NCI-H1417 (cell line): ENCODE data around the gene VENTX.

Experiments
- DNase-seq, 3 experiments: peaks; one replicate each; lab custom pipeline; 2025; lab: John Stamatoyannopoulos, UW

The VENTX gene

DNA sequence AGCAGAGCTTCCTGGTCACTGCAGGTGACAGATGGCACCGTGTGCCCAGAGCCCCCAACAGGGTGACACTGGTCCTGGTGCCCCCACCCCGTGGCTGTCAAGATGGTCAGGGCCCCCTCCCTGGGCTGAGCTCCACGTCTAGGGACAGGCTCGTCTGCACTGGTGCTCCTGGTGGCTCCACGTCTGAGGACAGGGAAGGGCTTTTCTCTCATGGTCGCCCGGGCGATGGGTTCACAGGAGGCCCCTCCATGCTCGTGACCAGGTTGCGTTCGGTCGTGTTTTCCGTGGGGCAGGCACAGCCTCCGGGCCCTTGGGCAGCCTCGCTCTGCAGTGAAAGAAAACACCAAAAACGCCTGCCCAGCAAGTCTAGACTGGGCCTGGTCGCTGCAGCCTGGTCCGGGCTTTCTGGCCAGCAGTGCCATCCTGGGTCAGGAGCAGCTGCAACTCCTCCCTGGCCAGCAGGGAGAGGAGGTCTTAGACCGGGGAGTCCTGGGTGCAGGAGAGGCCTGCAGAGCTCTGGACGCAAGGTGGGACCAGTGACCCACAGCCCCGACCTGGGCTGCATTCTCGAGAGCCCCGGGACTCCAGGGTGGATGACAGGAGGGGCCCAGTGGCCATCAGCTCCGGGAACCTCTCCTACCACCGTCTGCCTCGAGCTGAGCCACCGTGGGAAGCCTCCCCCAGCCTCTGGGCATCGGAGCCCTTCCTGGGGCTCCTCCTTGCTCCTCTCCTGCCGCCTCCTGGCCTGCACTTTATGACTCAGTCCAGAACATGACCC lies 35.5 kb upstream of the VENTX start:
- DNase-seq, result no peak

DNA sequence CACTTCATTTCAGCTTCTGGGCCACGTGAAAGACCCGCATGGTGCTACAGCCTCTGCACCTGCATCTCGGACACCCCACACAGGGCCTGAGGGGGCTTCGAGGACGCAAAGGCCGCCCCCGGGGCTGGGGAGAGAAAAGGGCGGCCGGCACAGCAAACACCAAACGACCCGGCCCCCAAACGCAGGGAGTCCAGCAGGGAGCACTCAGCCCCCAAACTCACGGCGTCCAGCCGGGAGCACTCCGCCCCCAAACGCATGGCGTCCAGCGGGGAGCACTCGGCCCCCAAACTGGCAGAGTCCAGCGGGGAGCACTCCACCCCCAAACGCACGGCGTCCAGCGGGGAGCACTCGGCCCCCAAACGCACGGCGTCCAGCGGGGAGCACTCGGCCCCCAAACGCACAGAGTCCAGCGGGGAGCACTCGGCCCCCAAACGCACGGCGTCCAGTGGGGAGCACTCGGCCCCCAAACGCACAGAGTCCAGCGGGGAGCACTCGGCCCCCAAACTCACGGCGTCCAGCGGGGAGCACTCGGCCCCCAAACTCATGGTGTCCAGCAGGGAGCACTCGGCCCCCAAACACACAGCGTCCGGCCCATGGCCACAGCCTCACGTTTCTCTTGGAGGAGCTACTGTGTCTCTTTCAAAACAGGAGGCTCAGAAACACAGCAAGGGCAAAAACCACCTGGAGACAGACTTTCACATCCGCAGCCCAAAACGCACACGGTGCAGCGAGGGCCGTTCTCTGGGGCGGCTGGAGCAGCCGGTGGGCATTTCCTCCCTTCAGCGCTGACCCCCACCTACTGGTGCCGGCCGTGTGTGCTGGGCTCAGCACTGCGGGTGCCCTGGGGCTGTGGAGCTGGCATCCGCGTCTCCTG lies 34.6 kb upstream of the VENTX start:
- no peak for DNase-seq

DNA sequence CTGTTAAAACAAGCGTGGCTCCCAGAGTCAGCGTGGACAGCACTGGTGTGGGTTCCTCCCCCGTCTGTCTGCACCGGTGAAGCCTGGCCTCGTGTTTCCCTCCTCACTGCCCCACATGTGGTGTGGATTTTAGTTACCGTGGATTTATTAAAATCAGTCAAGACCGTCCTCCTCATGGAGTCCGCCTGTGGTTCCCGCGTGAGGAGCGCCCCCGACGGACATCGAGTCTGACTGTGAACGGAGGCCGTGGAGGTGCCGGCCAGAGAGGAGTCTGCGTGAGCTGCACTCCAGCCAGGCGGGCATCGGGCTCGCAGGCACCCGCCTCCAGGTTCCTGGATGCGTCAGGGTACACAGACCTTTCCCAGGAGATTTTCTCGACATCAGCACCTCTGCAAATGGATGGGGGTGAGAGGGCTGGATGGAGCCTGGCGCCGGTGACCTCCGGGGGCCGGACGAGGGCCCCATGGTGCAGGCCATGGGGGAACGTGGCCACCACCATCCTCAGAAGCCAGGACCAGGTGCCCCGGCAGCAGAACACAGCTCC lies 33.9 kb upstream of the VENTX start:
- no peak for DNase-seq

DNA sequence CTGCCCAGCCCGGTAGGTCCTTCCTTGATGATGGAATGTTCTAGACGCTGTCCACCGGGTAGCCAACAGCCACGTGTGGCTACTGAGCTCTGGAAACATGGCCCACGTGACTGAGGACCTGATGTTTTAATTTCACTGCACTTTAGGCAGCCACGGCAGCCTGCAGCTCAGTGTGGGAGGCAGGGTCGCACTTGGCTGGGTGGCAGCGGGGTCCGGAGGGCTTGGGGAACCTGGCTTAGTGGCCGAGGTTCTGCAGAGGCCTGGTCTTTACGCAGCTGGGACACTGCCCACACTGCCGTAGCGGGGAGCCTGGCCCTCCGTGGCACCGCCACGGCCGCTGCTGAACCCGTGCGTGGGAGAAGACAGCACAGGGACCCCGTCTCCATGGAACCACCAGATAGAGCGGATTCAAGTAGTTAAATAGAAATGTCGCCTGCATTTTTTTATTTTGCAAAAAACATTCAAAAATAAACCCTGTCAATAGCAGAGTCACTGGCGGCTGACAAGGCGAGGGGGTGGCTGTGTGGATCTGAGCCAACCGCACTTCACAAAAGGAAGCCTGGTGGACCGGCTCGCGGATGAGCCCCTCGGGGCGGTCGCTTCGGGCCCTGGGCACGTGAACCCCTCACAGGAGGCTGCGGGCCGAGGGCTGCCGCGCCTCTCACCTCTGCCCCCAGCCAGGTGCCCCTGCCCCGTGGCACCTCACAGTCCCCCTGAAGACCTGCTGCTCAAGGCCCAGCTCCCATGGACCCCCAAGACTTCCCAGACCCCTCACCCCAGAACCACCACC lies 33.2 kb upstream of the VENTX start:
- no peak for DNase-seq

DNA sequence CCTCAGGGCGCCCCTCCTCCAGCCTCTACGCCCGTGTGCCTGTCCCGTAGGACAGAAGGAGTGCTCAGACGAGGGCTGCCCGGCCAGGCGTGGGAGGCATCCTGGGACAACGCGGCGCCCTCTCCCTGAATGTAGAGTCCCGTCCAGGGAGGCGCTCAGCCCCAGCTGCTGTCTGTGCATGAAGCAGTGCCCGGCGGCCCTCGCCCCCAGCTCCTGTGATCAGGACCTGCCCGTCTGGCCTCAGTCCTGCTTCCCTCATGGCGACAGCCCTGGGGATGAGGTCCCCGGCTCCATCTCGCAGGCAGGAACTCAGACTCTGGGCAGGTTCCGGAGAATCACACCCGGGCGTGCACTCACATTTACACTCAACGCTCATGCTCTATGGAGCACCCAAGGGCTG lies 32.5 kb upstream of the VENTX start:
- no peak for DNase-seq

DNA sequence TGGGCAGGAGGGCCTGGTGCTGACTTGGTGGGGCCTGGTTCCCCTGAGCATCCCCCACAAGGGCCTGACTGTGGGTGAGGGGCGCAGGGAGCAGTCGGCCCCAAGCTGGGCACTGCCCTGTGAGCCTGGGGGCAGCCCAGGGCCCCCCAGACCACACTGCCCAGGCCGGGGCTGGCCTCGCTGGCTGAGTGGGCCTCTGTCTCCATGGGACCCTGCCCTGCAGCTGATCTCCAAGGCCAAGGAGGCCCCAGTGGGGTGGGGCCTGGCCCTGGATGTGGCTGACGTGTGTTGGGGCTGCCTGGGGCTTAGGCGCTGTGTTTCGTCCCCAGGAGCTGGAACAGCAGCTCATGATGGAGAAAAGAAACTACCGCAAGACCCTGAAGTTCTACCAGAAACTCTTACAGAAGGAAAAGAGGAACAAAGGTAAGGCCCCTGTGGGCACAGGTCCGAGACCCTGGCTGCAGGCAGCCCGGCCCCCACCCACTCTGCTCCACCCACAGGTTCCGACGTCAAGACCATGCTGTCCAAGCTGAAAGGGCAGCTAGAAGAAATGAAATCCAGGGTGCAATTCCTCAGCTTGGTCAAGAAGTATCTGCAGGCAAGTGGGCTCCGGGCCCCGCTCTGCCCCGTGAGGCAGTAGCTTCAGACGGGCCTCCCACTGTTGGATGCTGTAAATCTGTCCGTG lies 31.2 kb upstream of the VENTX start:
- DNase-seq, result no peak

DNA sequence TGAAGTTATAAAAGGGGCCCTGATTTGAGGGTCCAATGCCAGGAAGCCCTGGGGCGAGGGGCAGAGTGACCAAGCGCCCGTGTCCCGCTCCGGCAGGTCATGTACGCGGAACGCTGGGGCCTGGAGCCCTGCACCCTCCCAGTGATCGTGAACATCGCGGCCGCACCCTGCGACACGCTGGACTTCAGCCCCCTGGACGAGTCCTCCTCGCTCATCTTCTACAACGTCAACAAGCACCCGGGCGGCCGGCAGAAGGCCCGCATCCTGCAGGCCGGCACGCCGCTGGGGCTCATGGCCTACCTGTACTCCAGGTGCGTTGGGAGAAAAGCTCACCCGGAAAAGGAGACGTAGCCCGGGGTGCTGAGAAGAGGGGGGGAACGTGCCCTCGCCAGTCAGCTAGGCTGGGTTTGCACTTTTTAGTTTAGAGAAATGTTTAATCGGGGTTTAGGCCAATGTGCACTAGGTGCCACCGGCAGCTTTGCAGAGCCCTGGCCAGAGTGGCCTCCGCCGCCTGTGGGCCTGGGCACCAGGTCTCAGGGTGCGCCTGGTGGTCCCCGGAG lies 30.5 kb upstream of the VENTX start:
- no peak for DNase-seq

DNA sequence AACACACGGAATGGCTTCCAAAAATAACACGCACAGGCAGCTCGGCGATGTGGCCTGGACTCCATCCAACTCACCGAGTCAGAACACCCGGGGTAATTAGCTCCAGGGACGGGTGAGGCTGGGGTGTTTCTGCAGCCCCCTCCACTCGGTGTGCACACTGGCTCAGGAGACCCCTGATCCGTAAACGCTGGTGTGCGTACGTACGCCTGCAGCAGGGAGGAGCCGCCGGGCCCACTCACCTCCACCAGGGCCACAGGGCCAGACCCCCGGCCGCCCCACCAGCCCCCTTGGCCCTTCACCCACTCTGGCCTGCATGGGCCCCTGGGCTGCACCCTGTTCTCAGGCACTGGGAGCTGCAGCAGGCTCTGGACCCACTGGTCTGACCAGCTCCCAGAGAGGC lies 30.0 kb upstream of the VENTX start:
- no peak for DNase-seq

DNA sequence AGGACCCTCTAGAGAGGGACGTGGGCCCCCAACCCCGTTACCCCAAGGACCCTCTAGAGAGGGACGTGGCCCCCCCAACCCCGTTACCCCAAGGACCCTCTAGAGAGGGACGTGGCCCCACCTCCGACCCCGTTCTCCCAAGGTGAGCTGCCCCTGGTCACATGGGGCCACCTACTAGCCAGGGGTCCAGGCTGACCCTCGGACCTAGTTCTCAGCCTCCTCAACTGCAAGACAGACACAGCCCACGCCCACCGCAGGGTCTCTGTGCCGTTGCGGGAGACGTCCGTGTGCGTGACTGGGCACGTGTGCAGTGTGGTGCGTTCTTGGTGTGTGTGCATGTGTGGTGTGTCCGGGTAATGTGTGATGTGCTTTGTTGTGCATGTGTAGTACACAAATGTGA lies 29.2 kb upstream of the VENTX start:
- no peak for DNase-seq

DNA sequence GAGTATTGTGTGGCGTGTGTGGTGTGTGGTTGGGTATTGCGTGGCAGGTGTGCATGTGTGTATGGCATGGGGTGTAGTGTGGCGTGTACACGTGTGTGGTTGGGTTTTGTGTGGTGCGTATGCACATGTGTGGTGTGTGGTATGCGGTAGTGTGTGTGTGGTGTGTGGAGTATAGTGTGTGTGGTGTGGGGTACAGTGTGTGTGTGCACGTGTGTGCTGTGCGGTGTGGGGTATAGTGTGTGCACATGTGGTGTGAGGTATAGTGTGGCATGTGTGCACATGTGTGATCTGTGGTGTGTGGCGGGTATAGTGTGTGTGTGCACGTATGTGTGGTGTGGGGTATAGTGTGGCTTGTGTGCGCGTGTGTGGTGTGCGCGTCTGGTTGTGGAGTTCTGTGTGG lies 28.5 kb upstream of the VENTX start:
- DNase-seq, result no peak

DNA sequence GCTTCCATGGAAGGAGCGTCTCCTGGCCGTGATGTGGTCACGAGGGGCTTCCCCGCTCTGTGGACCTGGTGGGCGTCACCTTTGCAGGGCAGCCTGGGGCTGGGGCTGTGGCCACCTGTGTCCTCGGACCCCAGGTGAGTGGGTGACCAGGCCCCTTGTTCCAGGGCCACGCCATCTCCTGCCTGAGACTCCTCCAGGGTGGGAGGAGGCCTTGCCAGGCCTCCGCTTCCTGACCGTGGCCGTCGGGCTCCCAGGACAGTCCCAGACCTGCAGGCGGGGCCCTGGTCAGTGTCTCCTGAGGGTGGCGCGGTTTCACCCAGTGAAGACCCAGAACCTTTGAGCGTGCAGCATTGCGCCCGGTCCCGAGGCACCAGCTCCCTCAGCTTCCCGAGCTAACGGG lies 28.0 kb upstream of the VENTX start:
- DNase-seq, result no peak

DNA sequence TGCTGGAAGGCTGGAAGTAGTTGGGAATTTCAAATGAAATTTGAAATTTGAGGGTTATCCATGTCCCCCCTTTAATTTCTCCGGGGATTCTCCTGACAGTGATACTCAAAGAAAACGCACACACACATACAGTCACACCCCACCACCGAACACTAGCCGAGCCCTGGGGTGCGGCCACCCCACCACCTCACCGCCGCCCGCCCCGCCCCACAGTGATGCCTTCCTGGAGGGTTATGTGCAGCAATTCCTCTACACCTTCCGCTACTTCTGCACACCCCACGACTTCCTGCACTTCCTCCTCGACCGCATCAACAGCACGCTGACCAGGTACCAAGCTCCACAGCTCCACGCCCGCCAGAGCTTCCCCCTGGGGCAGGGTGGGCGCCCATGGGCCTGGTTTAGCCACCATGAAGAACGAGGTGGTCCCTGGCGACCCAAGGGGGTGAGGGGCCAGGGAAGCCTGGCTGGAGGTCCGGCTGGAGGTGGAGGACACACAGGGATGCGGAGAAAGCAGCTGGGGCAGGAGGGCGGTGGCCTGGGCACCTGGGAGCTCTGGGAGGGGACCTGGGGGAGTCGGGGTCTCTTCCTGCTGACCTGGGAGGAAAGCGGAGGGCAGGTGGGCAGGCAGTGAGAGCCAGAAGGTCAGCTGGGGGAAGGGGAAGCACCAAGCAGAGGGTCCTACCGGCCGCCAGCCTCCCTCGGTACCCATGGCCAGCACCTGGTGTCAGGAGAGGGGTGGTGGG lies 27.1 kb upstream of the VENTX start:
- no peak for DNase-seq

DNA sequence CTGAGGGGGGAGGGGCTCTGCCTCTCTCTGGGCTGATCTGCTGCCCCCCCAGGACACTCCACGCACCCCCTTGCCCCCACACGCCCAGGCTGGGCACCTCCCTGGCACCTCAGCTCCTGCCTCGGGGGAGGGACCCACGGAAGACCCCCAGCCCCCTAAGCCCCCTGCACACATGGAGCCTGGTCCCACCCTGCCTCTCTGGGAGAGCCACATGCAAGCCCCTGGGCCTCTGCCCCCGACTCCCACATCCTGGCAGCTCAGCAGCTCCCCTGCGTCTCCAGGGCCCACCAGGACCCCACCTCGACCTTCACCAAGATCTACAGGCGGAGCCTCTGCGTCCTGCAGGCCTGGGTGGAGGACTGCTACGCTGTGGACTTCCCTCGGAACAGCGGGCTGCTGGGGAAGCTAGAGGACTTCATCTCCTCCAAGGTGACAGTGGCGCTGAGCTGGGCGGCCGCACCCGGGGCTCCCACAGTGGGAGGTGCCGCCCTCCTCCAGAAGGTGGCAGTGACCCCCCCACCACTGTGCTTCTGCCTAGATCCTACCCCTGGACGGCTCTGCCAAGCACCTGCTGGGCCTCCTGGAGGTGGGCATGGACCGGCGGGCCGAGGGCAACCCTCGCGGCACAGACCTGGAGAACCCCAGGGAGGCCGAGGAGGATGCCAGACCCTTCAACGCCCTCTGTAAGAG lies 26.4 kb upstream of the VENTX start:
- no peak for DNase-seq

DNA sequence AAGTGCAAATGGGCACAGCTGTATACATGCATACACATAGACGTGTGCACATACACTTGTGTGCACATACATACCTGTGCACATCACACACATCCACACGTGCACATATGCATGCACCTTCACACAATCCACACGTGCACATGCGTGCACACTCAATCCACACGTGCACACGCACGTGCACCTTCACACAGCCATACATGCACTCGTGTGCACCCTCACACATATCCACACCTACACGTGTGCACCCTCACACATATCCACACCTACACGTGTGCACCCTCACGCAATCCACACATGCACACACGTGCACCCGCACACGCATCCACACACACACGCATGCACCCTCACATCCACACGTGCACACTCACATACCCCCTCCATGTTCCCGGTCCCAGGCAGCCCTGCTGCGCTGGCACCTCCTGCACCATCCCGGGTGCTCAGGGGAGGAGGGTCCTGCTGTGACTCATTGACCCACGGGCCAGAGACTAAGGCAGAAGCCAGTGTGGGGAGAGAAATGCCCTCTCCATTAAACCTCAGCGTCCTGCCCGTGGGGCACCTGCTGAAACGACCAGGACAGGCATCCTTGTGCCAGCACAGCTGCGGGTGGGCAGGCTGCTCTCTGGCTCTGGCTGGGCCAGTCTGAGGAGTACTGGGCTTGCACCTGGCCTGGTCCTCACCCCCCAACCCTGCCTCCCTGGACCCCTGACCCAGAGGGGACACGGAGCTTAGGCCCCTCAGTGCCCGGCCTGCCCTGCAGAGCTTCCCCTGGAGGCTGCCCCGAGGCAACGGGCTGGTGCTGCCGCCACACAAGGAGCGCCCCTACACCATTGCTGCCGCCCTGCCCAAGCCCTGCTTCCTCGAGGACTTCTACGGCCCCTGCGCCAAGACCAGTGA lies 25.4 kb upstream of the VENTX start:
- no peak for DNase-seq

DNA sequence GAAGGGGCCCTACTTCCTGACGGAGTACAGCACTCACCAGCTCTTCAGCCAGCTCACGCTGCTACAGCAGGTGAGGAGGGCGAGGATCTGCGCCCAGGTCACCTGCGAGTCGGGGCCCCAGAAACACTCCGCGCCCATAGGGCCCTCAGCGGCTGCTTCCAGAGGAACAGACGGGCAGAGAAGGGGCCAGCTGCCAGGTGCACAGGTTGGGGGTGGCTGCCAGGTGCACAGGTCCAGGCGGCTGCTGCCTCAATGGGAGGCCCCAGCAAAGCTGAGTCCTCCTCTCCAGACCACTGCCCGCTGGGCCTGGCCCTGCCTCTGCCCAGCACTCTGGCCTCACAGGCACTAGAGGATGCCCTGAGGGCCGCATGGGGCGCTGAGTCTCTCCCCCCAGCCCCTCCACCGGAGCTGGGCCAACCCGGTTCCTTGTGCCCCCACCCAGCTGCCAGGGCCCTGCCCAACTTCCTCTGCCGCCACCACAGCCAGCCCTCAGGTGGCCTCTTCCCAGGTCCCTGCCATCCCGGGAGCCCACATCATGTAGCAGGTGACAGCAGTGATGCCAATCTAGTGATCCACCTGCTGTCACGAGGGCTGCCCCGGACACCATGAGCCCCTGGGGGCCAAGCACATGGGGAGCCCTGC lies 24.7 kb upstream of the VENTX start:
- peak in 2 of 3 experiments; percentile 4 to 13 for DNase-seq

DNA sequence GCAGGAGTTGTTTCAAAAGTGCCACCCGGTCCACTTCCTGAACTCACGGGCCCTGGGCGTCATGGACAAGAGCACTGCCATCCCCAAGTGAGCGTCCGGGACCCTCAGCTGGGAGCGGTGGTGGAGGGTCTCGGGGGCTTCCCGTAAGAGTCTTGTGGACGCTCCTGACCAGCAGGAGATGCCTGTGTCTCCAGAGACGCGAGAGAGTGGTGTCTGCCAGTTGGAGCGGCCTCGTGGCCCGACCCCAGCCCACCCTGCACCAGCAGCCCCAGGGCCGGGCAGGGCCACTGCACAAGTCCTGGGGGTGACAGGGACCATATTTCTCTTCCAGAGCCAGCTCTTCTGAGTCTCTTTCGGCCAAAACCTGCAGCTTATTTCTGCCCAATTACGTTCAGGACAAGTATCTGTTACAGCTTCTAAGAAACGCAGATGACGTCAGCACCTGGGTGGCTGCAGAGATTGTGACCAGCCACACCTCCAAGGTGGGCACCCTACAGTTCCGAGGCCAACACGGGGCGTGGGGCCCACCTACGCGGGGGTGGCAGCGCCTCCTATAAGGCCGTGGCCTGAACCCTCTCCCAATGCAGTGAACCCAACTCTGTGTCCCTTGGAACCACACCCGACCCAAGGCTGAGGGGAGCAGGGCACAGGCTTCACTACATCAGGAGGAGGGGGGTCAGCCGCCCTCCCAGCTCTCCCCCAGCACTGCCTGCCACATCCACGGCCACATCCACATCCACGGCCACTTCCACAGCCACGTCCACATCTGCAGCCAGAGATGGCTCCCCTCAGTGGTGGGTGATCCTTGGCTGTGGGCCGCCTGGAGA lies 23.8 kb upstream of the VENTX start:
- DNase-seq, result no peak
